ENCODE data around the gene SAMMSON. TPM values are rescaled to one million over a fixed set of nuclear protein-coding genes. Genes with fewer than 3 reads are reported as not detected.

Gene SAMMSON
- total and polyA plus RNA-seq, 2 of the 4 experiments (the other 2 are of a cell fraction), result not detected

- H3K27ac ChIP-seq (ENCODE audit: insufficient read depth, low read length), result peak overlapping the region; percentile 84; the same call in 1 of the 2 replicates
- peak overlapping the region; percentile 46; the same call in 1 of the 2 replicates for H3K4me2 ChIP-seq (ENCODE audit: low read depth, low read length)
- no peaks in the 10 kb centered on the region for H3K79me1 ChIP-seq (ENCODE audit: low read depth in 1 of 2, low read length in 2 of 2)
- H3K4ac ChIP-seq (ENCODE audit: low read depth, low read length), result 0 out of 2 replicates have a peak overlapping the region, but pooled peaks have one; percentile 34
- ChIA-PET POLR2A (ENCODE audit: unreplicated experiment) (no interaction called here), CTCF (no interaction called here)
- no peaks in the 10 kb centered on the region; the same call in none of the 2 replicates for H3K27me3 ChIP-seq (ENCODE audit: control insufficient read depth, insufficient read depth, low read length)
- in situ Hi-C loops (cut with MboI; ENCODE audit: low sequenced_read_pairs) (no loop called here), intact Hi-C loops (cut with micrococcal nuclease) (no loop called here), dilution Hi-C loops (cut with HindIII; ENCODE audit: low sequenced_read_pairs, unreplicated experiment) (no loop called here)
- no peak overlapping the region for H3K4me3 ChIP-seq (ENCODE audit: insufficient read depth, low read depth, low read length)
- peak overlapping the region; percentile 57 for H4K5ac ChIP-seq (ENCODE audit: low read depth, low read length)
- H3K23ac ChIP-seq (ENCODE audit: low read depth, low read length), result no peak overlapping the region
- no peak overlapping the region for H2BK5ac ChIP-seq (ENCODE audit: low read depth, low read length, poor library complexity, severe bottlenecking)
- peak overlapping the region; percentile 57; the same call in 1 of the 2 replicates for H2BK120ac ChIP-seq (ENCODE audit: low read depth, low read length)
- H3K9me1 ChIP-seq (ENCODE audit: insufficient read depth, low read length), result 0 out of 2 replicates have a peak, but pooled peaks cover 4% of the 10 kb centered on the region
- TF ChIP-seq CTCF (conservative IDR thresholded peaks at IDR 0.05; ENCODE audit: low read depth, low read length) (no peak), RFX5 (IDR thresholded peaks at IDR 0.05; ENCODE audit: low read depth, low read length) (no peak), RAD21 (IDR thresholded peaks at IDR 0.05; ENCODE audit: low read length) (no peak), RCOR1 (IDR thresholded peaks at IDR 0.05; ENCODE audit: insufficient replicate concordance, low read length) (no peak), MAFK (IDR thresholded peaks at IDR 0.05; ENCODE audit: low read depth, low read length) (no peak), MAZ (IDR thresholded peaks at IDR 0.05; ENCODE audit: borderline replicate concordance, low read depth, low read length) (no peak), ELK1 (IDR thresholded peaks at IDR 0.05; ENCODE audit: borderline replicate concordance, low read depth, low read length) (no peak), POLR2A (IDR thresholded peaks at IDR 0.05; ENCODE audit: low read depth, low read length) (no peak), BHLHE40 (IDR thresholded peaks at IDR 0.05; ENCODE audit: low read depth, low read length) (no peak), MXI1 (IDR thresholded peaks at IDR 0.05; ENCODE audit: borderline replicate concordance, low read depth, low read length) (no peak), CHD1 (IDR thresholded peaks at IDR 0.05; ENCODE audit: low read depth, low read length) (no peak)
- H2BK15ac ChIP-seq (ENCODE audit: low read depth, low read length), result no peak overlapping the region
- H3K9me3 ChIP-seq (ENCODE audit: control insufficient read depth, insufficient read depth, low read length), result no peaks in the 10 kb centered on the region
- 0 out of 2 replicates have a peak overlapping the region, but pooled peaks have one; percentile 17 for H4K91ac ChIP-seq (ENCODE audit: insufficient read depth, low read depth, low read length)
- H3K14ac ChIP-seq (replicated peaks; ENCODE audit: low read depth, low read length), result 0 out of 2 replicates have a peak overlapping the region, but pooled peaks have one; percentile 11
- no peaks in the 10 kb centered on the region for H3K36me3 ChIP-seq (ENCODE audit: control insufficient read depth, insufficient read depth, low read length)
- peak overlapping the region; percentile 9; the same call in 1 of the 2 replicates for H2BK20ac ChIP-seq (ENCODE audit: low read depth, low read length)
- H4K20me1 ChIP-seq (ENCODE audit: insufficient read depth, low read length), result no peaks in the 10 kb centered on the region
- DNase-seq (no peak), ATAC-seq (ENCODE audit: low read depth) (no peak)
- no peak overlapping the region for H3K56ac ChIP-seq (ENCODE audit: extremely low read depth, insufficient read depth, low read length)
- H2AK5ac ChIP-seq (ENCODE audit: low read depth, low read length), result no peak overlapping the region
- 0 out of 4 replicates have a peak overlapping the region, but pooled peaks of 1 of the 2 experiments have one; percentile 24 for H4K8ac ChIP-seq (ENCODE audit: low read depth in 2 of 2, low read length in 2 of 2)
- H2AK9ac ChIP-seq (replicated peaks; ENCODE audit: low read depth, low read length, poor library complexity), result no peak overlapping the region
- H2AFZ ChIP-seq (replicated peaks; ENCODE audit: low read length, poor library complexity), result no peak overlapping the region
- no CpG with 5 or more reads among the region's 3 CpGs for WGBS, 2 experiments (ENCODE audit: extremely low coverage in 2 of 2, insufficient read length in 1 of 2)
- H3K18ac ChIP-seq (ENCODE audit: low read depth, low read length), result peak overlapping the region; percentile 86; the same call in 1 of the 2 replicates
- H3K4me1 ChIP-seq (ENCODE audit: control insufficient read depth, insufficient read depth, low read length), result peaks cover 13% of the 10 kb centered on the region
- H3K9ac ChIP-seq (ENCODE audit: low read depth, low read length), result no peak overlapping the region
- no TSS peak for BruUV-seq (replicated peaks)
Observed at GRCh38 chr3:69997631-69998307, 1.8 kb upstream of the SAMMSON start.
